Body of pancreas (tissue), 4 donors: ENCODE results near the gene NDUFC2.

Experiments used
- CTCF ChIP-seq, 7 experiments: fragments of 450-650 bp in 4 of 7; fragments of 200-600 bp in 3 of 7; sonication (generic) in 3 of 7; IDR thresholded peaks; one replicate each; pipeline ENCODE4 v1.5.1; 2016 to 2019; ENCODE audit warnings: antibody characterized with exemption in 7 of 7
- POLR2A ChIP-seq, 3 donors: fragments of 450-650 bp; IDR thresholded peaks; one replicate each; pipeline ENCODE4 v1.6.1; 2016; ENCODE audit warnings: antibody characterized with exemption in 3 of 3, mild to moderate bottlenecking in 2 of 3

- TF ChIP-seq POLR2A (IDR thresholded peaks at IDR 0.05), result no peak
- TF ChIP-seq CTCF (IDR thresholded peaks at IDR 0.05), result no peak
These were observed 54.3 kb downstream of the NDUFC2 start for GRCh38 chr11:78025378-78025777.
